ENCODE measurements around the gene LAMC1.

- TF ChIP-seq POLR2A (IDR thresholded peaks at IDR 0.05) = no peak
- no peak for TF ChIP-seq CTCF (IDR thresholded peaks at IDR 0.05)
Measured at GRCh38 chr1:183033205-183033604, 10.0 kb downstream of the LAMC1 start.
